Stimulated activated CD4-positive, alpha-beta T cell treated with anti-CD3 and anti-CD28 coated beads, TNF-alpha, amount 100 ng/mL, for 1 hour (primary cell): ENCODE results near the gene DAB1.
"Not testable (repeated sequence)": the region's sequence is repeated elsewhere in the genome, so short reads cannot be mapped to it uniquely, and the experiment has no call there.

Experiments
- DNase-seq, 3 donors: peaks; one replicate each; pipeline ENCODE4 v3.0.0-alpha.2; 2020; ENCODE audit warnings: low read depth in 3 of 3, low spot score in 1 of 3

The DAB1 gene

GRCh38 chr1:57222801-57223200 lies 201.1 kb downstream of the DAB1 start:
- DNase-seq: no peak

DNA sequence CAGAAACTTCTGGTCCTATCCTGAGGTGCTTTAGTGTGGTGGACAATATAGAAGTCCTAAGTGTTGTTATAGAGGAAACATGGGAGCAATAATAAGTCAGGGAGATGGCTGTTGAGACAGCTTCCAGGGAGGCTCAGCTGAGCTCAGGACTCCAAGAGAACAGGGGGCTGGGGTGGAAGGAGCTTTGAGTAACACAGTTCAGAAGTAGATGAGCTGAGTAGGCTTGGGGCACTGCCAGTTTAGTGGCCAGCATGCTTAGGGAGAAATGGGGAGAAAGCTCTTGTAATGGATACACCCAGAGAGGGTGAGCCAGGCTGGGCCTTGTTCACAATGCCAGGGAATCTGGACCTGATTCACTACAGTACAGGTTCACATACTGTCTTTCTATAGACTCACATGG lies 201.6 kb downstream of the DAB1 start:
- DNase-seq: no peak

GRCh38 chr1:57220905-57221304 lies 203.0 kb downstream of the DAB1 start:
- DNase-seq: not testable (repeated sequence)

DNA sequence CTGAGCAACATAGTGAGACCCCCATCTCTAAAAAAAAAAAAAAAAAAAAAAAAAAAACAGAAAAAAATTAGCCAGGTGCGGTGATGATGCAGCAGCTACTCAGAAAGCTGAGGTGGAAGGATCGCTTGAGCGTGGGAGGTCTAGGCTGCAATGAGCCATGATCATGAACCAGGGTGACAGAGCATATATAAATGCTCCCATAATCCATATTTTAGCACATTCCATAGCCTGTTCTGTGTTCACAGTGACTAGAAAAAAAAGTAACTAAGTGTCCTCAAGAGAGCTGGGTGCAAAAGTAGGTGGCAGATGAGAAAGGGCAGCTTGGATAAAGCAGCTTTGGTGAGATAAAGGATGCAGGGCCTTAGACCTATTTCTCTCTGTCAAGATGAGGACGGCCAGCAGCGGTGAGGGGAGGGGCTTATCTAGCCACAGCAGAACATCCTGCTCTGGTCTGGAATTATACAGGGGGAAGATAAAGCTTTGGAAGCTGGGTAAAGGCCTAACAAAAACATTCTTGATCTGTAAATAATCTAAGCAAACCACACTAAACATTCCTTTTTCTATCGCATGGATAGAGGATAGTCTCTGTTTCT lies 205.3 kb downstream of the DAB1 start:
- DNase-seq: no peak

- no peak for DNase-seq
These were observed 206.0 kb downstream of the DAB1 start for GRCh38 chr1:57217905-57218304.

- no peak for DNase-seq
These were observed 208.8 kb downstream of the DAB1 start for GRCh38 chr1:57214951-57215575.

DNA sequence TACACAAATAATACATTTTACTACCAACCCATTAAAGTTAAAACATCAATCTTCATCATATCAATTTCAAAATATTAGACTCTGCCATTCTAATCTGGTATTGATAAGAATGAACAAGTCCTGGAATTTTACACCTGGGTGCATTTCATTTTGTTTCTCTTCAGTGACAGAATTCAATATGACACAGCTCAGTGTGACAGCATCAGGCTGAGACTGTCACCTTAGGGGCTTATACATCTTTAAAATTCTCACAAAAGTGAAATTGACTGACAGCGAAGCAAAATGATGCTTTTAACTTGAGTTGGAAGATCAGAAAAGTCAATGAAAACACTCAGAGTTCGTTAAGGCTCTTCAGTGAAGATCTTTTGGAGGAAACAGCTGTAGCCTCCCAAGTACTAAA lies 213.0 kb downstream of the DAB1 start:
- no peak for DNase-seq

- no peak for DNase-seq
These were observed 214.4 kb downstream of the DAB1 start for GRCh38 chr1:57209495-57209894.

- no peak for DNase-seq
These were observed 215.0 kb downstream of the DAB1 start for GRCh38 chr1:57208741-57209302.

DNA sequence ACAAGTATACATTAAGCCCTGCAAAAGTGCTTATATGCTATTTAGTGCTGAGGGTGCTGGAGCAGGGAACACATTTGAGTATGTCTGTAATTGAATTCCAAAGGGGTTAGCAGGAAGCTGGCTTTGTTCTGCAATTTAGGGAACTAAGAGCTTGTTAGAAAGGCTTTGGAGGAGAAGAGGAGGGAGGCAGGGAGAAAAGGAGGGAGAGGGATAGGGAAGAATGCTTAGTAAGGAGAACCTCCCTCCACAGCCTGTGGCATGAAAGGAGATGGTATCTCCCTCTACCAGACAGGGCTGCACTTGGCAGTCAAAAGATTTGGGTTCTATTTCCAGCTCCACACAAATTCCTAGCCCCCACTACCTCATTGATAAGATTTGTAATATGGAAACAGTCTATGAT lies 217.8 kb downstream of the DAB1 start:
- DNase-seq: no peak

- DNase-seq: no peak
These were observed 218.7 kb downstream of the DAB1 start for GRCh38 chr1:57204942-57205787.

DNA sequence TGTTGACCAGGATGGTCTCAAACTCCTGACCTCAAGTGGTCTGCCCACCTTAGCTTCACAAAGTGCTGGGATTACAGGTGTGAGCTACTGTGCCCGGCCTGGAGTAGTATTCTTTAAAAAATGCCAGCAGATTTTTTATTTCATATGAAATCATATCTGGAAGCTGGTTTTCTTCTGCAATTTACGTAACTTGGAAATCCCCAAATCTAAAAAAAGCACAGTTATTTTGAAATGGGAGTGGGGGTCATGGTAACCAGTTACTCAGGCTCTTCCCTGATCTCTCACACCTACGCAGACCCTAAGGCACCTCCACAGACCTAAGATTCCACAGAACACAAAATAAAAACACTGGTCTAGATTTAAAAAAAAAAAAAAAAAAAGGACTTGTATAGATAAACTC lies 219.8 kb downstream of the DAB1 start:
- DNase-seq: no peak

- no peak for DNase-seq
These were observed 221.6 kb downstream of the DAB1 start for GRCh38 chr1:57202241-57202640.

DNA sequence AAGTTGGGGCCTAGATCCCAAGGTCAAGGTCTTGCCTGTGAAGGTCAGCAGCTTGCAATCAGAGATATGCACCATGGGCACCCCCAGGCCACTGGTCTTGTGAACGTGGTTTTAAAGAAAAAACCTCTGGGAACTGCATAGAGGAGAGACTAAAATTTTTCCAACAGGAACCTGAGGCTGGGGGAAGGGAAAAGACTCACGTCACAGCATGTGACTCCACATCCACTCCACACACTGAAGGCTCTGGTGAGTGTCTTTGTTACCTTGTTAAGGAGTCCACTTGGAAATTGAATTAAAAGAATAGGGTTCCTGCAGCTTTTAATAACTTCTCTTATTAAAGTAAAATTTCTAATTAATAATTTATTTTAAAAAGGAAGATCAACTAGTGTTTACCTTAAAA lies 224.9 kb downstream of the DAB1 start:
- DNase-seq: no peak

DNA sequence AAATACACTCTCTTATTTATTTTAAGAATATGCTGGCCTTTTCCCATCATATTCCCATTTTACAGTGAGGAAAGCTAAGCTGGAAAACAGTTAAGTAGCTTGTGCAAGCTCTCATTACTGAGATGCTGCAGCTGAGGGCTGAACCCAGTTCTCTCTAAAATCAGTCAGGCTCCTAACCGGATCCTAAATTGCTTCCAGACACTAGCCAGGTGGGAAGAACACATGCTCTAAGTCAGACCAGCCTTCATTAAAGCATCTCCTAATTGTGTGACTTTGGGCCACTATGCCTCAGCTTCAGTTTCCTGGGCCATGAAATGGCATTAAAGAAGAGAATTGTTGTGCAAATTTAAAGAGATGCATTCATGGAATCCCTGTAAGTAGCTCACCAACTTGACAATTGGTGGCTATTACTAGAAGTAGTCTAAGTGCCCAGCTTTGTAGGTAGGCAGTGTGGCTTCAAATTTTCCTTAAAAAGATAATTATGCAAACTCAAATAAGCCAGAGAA lies 228.4 kb downstream of the DAB1 start:
- no peak for DNase-seq

DNA sequence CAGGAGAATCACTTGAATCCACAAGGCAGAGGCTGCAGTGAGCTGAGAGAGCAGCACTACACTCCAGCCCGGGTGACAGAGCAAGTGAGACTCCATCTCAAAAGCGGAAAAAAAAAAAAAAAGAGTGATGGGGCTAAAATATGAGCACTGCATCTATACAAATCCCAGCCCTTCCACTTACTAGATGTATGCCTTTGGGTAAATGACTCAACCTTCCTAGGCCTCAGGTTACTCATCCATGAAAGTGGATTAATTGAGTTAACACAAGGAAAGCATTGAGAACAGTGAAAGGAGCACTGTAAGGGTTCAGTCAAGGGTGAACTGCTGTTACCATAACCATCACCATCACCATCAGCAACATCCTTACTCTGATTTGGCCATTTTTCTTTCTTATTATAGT lies 231.6 kb downstream of the DAB1 start:
- no peak for DNase-seq

DNA sequence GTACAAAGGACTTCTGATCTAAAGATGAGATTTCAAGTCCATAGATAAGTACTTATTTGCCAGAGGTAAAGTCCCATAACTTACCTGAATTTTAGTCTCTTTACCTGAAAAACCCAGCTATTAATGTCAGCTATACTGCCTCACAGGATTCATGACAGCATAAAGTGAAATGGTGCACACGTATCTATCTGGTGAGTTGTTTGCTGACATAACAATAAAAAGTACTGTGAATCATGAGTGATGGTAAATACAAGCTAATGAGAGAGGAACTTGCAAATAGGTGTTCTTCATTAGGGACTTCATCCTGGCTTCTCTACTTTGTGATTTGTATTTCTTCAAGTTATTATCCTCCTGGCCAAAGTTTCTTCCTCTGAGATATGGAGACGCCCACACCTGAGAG lies 233.0 kb downstream of the DAB1 start:
- DNase-seq: no peak

DNA sequence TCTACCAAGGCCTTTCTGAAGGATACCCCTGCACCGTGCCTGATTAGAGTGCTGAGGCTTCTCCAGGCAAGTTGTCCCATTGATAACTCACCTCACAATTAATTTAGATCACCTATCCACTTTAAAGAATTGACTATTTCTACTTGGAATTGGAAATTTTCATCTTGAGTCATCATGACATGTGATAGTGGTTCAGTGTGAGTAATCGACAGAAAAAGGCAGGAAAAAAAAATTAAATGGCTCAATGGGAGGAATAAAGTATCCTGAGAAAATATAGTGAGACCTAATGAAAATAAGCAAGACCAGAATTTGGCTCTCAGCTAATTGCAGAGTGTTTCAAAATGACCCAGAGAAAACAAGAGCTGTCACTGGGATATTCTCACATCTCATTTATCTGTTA lies 235.7 kb downstream of the DAB1 start:
- DNase-seq: no peak

DNA sequence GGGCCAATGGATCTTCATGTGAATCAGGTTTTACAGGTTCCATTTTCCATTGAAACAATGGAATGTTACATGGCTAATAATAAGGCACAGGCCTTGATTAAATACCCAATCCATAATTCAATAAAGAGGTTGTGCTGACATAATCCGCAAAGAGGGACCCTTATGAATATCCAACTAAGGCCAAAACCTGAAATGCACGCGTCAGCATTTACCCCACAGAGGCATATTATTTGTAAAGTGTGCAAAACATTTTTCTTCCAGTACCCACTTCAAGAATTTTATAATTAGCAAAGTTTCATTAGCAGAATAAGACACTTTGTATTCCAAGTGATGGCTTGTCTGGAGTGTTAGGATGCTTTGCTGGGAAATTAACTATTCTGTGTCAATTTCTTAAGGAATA lies 237.4 kb downstream of the DAB1 start:
- no peak for DNase-seq

DNA sequence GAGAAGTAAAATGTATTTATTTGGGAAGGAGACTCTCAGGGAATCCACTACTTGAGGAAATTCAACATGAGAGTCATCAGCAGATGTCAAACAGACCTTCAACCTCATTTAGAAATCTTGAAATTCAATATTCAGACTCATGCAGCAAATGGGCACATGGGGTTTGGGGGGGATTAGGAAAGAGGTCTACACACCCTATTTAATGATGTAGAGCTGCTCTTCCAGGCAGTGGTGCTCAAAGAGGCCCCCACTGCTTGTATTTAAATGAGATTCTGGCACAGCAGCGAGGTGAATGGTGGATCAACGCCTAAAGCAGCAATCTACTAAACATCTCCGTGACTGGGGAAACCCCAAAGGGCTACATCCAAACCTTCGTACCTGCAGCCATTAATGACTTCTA lies 244.9 kb downstream of the DAB1 start:
- DNase-seq: no peak

DNA sequence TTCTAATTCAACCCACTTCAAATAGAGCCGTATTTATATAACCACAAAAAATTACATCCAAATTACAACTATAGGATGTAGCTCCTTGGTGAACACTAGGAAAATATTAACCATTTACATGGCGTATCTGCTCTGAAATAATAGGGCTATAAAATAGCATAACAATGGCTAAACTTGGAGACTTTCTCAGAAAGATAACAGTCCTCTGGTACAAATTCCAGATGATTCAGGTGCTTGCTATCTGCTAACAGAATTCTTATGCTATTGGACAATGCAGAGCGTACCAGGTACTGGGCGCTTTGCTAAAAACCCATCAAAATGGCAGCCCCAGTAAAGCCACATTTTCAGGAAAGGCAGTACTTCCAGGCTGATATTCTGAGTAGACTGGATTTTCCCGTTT lies 248.4 kb downstream of the DAB1 start:
- no peak for DNase-seq

- no peak for DNase-seq
These were observed 251.8 kb downstream of the DAB1 start for GRCh38 chr1:57172040-57172439.
